B cell (primary cell): ENCODE data around the gene TP53. TPM values are rescaled to one million over a fixed set of nuclear protein-coding genes. Genes with fewer than 3 reads are reported as not detected.

Experiments used
- ATAC-seq: fragments of 200-7000 bp; cut with Tn5 transposase; one replicate; pipeline ENCODE4 v1.10.0; 2021; ENCODE audit warnings: low read depth, mild to moderate bottlenecking, moderate number of reproducible peaks, moderate library complexity
- CTCF ChIA-PET: fragments of 350-600 bp; sonication (Branson Sonifier 250); formaldehyde crosslinking; loops from one replicate; lab custom pipeline; 2021; ENCODE audit warnings: antibody characterized with exemption, inconsistent platforms; lab: Charles Lee
- POLR2A ChIA-PET: fragments of 350-600 bp; sonication (Branson Sonifier 250); formaldehyde crosslinking; loops from one replicate; lab custom pipeline; 2021; ENCODE audit warnings: antibody characterized with exemption; lab: Charles Lee
- DNase-seq: peaks from one replicate; pipeline ENCODE4 v3.0.0; 2013
- H2AFZ ChIP-seq: 2 replicates; pipeline ENCODE4 v1.6.1; 2012; ENCODE audit warnings: mild to moderate bottlenecking, low read depth, low read length; ENCODE audit not compliant: insufficient read depth, poor library complexity, severe bottlenecking
- H3K27ac ChIP-seq, 2 donors: 1 replicate in 1 of 2; 2 replicates in 1 of 2; pipeline ENCODE4 v1.5.1; 2012 to 2013; ENCODE audit warnings: low read length in 2 of 2, mild to moderate bottlenecking in 2 of 2, moderate library complexity in 1 of 2
- H3K27me3 ChIP-seq, 4 experiments: fragments of 200-600 bp in 1 of 4; sonication (generic) in 1 of 4; replicated peaks in 1 of 4; 1 replicate in 2 of 4; 2 replicates in 2 of 4; pipeline versions ENCODE4 v1.6.1 to v1.7.0; 2013 to 2016; ENCODE audit warnings: low read length in 3 of 4, mild to moderate bottlenecking in 2 of 4, mixed read lengths in 1 of 4, moderate library complexity in 1 of 4; ENCODE audit not compliant: insufficient read depth in 4 of 4, control insufficient read depth in 3 of 4; ENCODE audit errors: control extremely low read depth in 1 of 4
- H3K36me3 ChIP-seq, 2 experiments: replicated peaks in 1 of 2; 1 replicate in 1 of 2; 2 replicates in 1 of 2; pipeline versions ENCODE4 v1.6.1 to v1.7.1; 2013; ENCODE audit warnings: low read length in 1 of 2; ENCODE audit not compliant: insufficient read depth in 2 of 2, control insufficient read depth in 1 of 2; ENCODE audit errors: control extremely low read depth in 1 of 2, extremely low read depth in 1 of 2
- H3K4me1 ChIP-seq, 2 donors: fragments of 200-600 bp in 1 of 2; sonication (generic) in 1 of 2; 1 replicate in 1 of 2; 2 replicates in 1 of 2; pipeline versions ENCODE4 v1.5.1 to v1.6.1; 2013 to 2017; ENCODE audit warnings: low read length in 2 of 2; ENCODE audit not compliant: control insufficient read depth in 2 of 2, insufficient read depth in 2 of 2
- H3K4me2 ChIP-seq: replicated peaks from 2 replicates; pipeline ENCODE3; 2012; ENCODE audit warnings: mild to moderate bottlenecking, low read depth, low read length; ENCODE audit not compliant: poor library complexity, severe bottlenecking
- H3K4me3 ChIP-seq, 5 experiments: fragments of 200-600 bp in 1 of 5; sonication (generic) in 1 of 5; 1 replicate in 3 of 5; 2 replicates in 2 of 5; pipeline versions ENCODE4 v1.5.1 to v1.7.0; 2011 to 2016; ENCODE audit warnings: low read length in 4 of 5, mild to moderate bottlenecking in 4 of 5, low read depth in 2 of 5, control low read depth in 1 of 5, moderate library complexity in 1 of 5; ENCODE audit not compliant: insufficient read depth in 1 of 5; ENCODE audit errors: control extremely low read depth in 1 of 5, extremely low read depth in 1 of 5
- H3K79me2 ChIP-seq: fragments of 200-600 bp; sonication (generic); one replicate; pipeline ENCODE4 v1.6.0; 2016; ENCODE audit warnings: low read length; ENCODE audit not compliant: control insufficient read depth, insufficient read depth
- H3K9ac ChIP-seq: fragments of 200-600 bp; sonication (generic); 2 replicates; pipeline ENCODE4 v1.6.1; 2017; ENCODE audit warnings: mild to moderate bottlenecking, low read length, moderate library complexity
- H3K9me3 ChIP-seq, 3 donors: one replicate each; pipeline versions ENCODE4 v1.6.1 to v1.7.1; 2013; ENCODE audit warnings: low read length in 2 of 3; ENCODE audit not compliant: control insufficient read depth in 2 of 3, insufficient read depth in 1 of 3; ENCODE audit errors: control extremely low read depth in 1 of 3
- H4K20me1 ChIP-seq: 2 replicates; pipeline ENCODE4 v1.6.0; 2012; ENCODE audit warnings: mild to moderate bottlenecking, low read length; ENCODE audit not compliant: insufficient read depth, control insufficient read depth, poor library complexity, severe bottlenecking
- H3K27ac Mint-ChIP-seq: one replicate; pipeline ENCODE4 v1.8.0; 2021; ENCODE audit warnings: mixed read lengths
- H3K27me3 Mint-ChIP-seq: one replicate; pipeline ENCODE4 v1.8.0; 2021; ENCODE audit warnings: mixed read lengths
- H3K4me1 Mint-ChIP-seq: one replicate; pipeline ENCODE4 v1.8.0; 2021; ENCODE audit warnings: mixed read lengths
- H3K4me3 Mint-ChIP-seq: one replicate; pipeline ENCODE4 v1.8.0; 2021; ENCODE audit warnings: mixed read lengths
- H3K9me3 Mint-ChIP-seq: one replicate; pipeline ENCODE4 v1.8.0; 2022; ENCODE audit warnings: mixed read lengths; ENCODE audit not compliant: insufficient read depth
- CTCF ChIP-seq: fragments of 200-600 bp; IDR thresholded peaks from one replicate; pipeline ENCODE4 v1.8.0; 2022; ENCODE audit warnings: antibody characterized with exemption, mild to moderate bottlenecking
- EZH2 ChIP-seq: IDR thresholded peaks from 2 replicates; pipeline ENCODE4 v1.6.1; 2012; ENCODE audit warnings: borderline replicate concordance, low read depth, mild to moderate bottlenecking, moderate library complexity, low read length; ENCODE audit not compliant: insufficient read depth, poor library complexity, severe bottlenecking
- WGBS: methylation state at CpG from one replicate; pipeline ENCODE4 v1.1.5; 2013; ENCODE audit warnings: missing lambda C conversion rate; ENCODE audit not compliant: insufficient coverage; 5-methylcytosine and 5-hydroxymethylcytosine counted together
- intact Hi-C: fragments of 100-400 bp; cut with micrococcal nuclease; formaldehyde crosslinking; loops from one replicate; pipeline ENCODE4 v1.10.0; 2022
- polyA plus RNA-seq: library from polyadenylated mRNA; depleted of rRNA; stranded (reverse); fragments of >200 nt; gene quantifications from 2 replicates; pipeline ENCODE4 v1.2.3, GENCODE V29; 2012
- total RNA-seq, 2 donors: library from RNA; stranded (reverse); fragments of 120-200 nt in 1 of 2; gene quantifications; 1 replicate in 1 of 2; 2 replicates in 1 of 2; pipeline versions ENCODE4 v1.2.3 to v1.2.4, GENCODE V29; 2013 to 2022

The TP53 gene
- total and polyA plus RNA-seq, 2 donors (not counting 1 experiment from before 2014, with no cell fraction given), result 76.1 to 89.9 TPM

- intact Hi-C loops, result no loop called here
- Histone ChIP-seq H3K9me3 (no peaks in the 10 kb centered on the region), H3K36me3 (no peaks in the 10 kb centered on the region), H3K4me2 (no peak overlapping the region), H2AFZ (no peak overlapping the region), H3K9ac (no peak overlapping the region), H3K27me3 (peaks cover 0 to 3% (median 0%) of the 10 kb centered on the region in 4 experiments), H4K20me1 (no peaks in the 10 kb centered on the region), H3K27ac (no peak overlapping the region), H3K4me3 (no peak overlapping the region), H3K79me2 (no peaks in the 10 kb centered on the region), H3K4me1 (peaks cover 0 to 8% of the 10 kb centered on the region in 2 donors)
- ChIA-PET POLR2A (interaction anchor here (0.7 kb wide), 1 partner anchor 26 kb away, joined by 3 read pairs; no protein-coding TSS in a partner anchor), CTCF (no interaction called here)
- Mint-ChIP-seq H3K9me3 (no peaks in the 10 kb centered on the region), H3K4me1 (peaks cover 5% of the 10 kb centered on the region), H3K27me3 (no peaks in the 10 kb centered on the region), H3K4me3 (no peak overlapping the region), H3K27ac (no peak overlapping the region)
- ATAC-seq (no peak), DNase-seq (no peak)
- 96% methylated on average over 23 of the region's 26 CpGs for WGBS
- TF ChIP-seq CTCF (no peak), EZH2 (no peak)
These were observed 46.5 kb downstream of the TP53 start for GRCh38 chr17:7640783-7641182.

- DNase-seq, result no peak
- Mint-ChIP-seq H3K9me3 (no peaks in the 10 kb centered on the region), H3K27me3 (no peaks in the 10 kb centered on the region), H3K4me1 (no peaks in the 10 kb centered on the region), H3K4me3 (no peak overlapping the region), H3K27ac (no peak overlapping the region)
- Histone ChIP-seq H2AFZ (no peak overlapping the region), H3K36me3 (no peaks in the 10 kb centered on the region), H3K9ac (no peak overlapping the region), H3K79me2 (no peaks in the 10 kb centered on the region), H3K27me3 (no peaks in the 10 kb centered on the region), H3K4me2 (no peak overlapping the region), H3K4me1 (no peaks in the 10 kb centered on the region), H3K27ac (no peak overlapping the region), H3K4me3 (no peak overlapping the region), H3K9me3 (no peaks in the 10 kb centered on the region), H4K20me1 (no peaks in the 10 kb centered on the region)
- ChIA-PET CTCF (interaction anchor here (1.4 kb wide), 1 partner anchor 52 kb away, joined by 4 read pairs; the partner anchor contains the start of genes TP53 and WRAP53), POLR2A (no interaction called here)
- intact Hi-C loops, result no loop called here
- TF ChIP-seq CTCF, result no peak
- TF ChIP-seq EZH2, result no peak
- no peak for ATAC-seq
- WGBS, result 87% methylated on average over 3 of the region's 5 CpGs
These were observed 51.1 kb downstream of the TP53 start for GRCh38 chr17:7636163-7636562.
